A549 (cell line): Measurements from ENCODE around the gene BRCA2. TPM values are rescaled to one million over a fixed set of nuclear protein-coding genes. Genes with fewer than 3 reads are reported as not detected.
A peak's percentile ranks its signal among the peaks of the same experiment; 100 is the strongest.

Experiments used
- ATAC-seq, 2 experiments: fragments of 200-7000 bp in 1 of 2; fragments of >200 bp in 1 of 2; cut with Nextera tagmentation in 1 of 2; cut with Tn5 transposase in 1 of 2; 3 replicates each; pipeline versions ENCODE4 v1.8.0 to v1.9.1; 2018 to 2020; ENCODE audit warnings: mild to moderate bottlenecking in 1 of 2, moderate library complexity in 1 of 2
- CTCF ChIA-PET: fragments of 300-600 bp; sonication (Branson Sonifier 250); formaldehyde crosslinking; extraction: SDS; loops from one replicate; lab custom pipeline; 2021; ENCODE audit warnings: antibody characterized with exemption, inconsistent platforms; lab: Yijun Ruan, JAX
- POLR2A ChIA-PET: fragments of 350-600 bp; formaldehyde crosslinking; extraction: SDS; loops from one replicate; lab custom pipeline; 2021; ENCODE audit warnings: antibody characterized with exemption, inconsistent platforms; lab: Yijun Ruan, JAX
- DNase-seq, 2 experiments: peaks; one replicate each; pipeline versions ENCODE4 v3.0.0 to v3.0.0-alpha.2; 2011 to 2016; ENCODE audit warnings: low read depth in 1 of 2, low spot score in 1 of 2
- FAIRE-seq: peaks from 2 replicates; lab custom pipeline; 2011; peaks lifted over from hg19 to GRCh38; lab: Jason Lieb, UNC
- H3K27ac ChIP-seq, 2 experiments: fragments of >200 bp; sonication (Bioruptor Twin); formaldehyde crosslinking; 3 replicates each; pipeline ENCODE4 v1.5.1; 2016 to 2017
- H3K4me1 ChIP-seq: fragments of >200 bp; sonication (Bioruptor Twin); formaldehyde crosslinking; 3 replicates; pipeline ENCODE4 v1.6.1; 2016
- H3K4me2 ChIP-seq: fragments of >200 bp; sonication (Bioruptor Twin); formaldehyde crosslinking; 3 replicates; pipeline ENCODE4 v1.6.1; 2016
- H3K4me3 ChIP-seq: fragments of >200 bp; sonication (Bioruptor Twin); formaldehyde crosslinking; 3 replicates; pipeline ENCODE4 v1.5.1; 2016
- H3K9me3 ChIP-seq: fragments of >200 bp; sonication (Bioruptor Twin); formaldehyde crosslinking; 3 replicates; pipeline ENCODE4 v1.6.1; 2016
- BCL3 ChIP-seq: fragments of >200 bp; sonication (Bioruptor Twin); formaldehyde crosslinking; IDR thresholded peaks from 3 replicates; pipeline ENCODE4 v1.6.1; 2016
- CHD4 ChIP-seq: fragments of 200-600 bp; sonication (generic); IDR thresholded peaks from 2 replicates; pipeline ENCODE4 v1.6.1; 2016; ENCODE audit warnings: antibody characterized with exemption, mild to moderate bottlenecking, borderline replicate concordance
- CTCF ChIP-seq: fragments of >200 bp; sonication (Bioruptor Twin); formaldehyde crosslinking; IDR thresholded peaks from 3 replicates; pipeline ENCODE4 v1.5.1; 2016
- E2F6 ChIP-seq: IDR thresholded peaks from 2 replicates; pipeline ENCODE4 v1.6.1; 2012; ENCODE audit warnings: low read depth, borderline replicate concordance
- EHF ChIP-seq: fragments of 250-450 bp; sonication (Bioruptor Pico); IDR thresholded peaks from 2 replicates; pipeline ENCODE4 v1.5.0; 2020; ENCODE audit warnings: mild to moderate bottlenecking
- EHMT2 ChIP-seq: fragments of 200-600 bp; sonication (generic); IDR thresholded peaks from 2 replicates; pipeline ENCODE4 v1.6.1; 2016; ENCODE audit warnings: antibody characterized with exemption, low read depth, mild to moderate bottlenecking, moderate library complexity
- EP300 ChIP-seq, 2 experiments: fragments of >200 bp; sonication (Bioruptor Twin); formaldehyde crosslinking; IDR thresholded peaks; 2 replicates in 1 of 2; 3 replicates in 1 of 2; pipeline ENCODE4 v1.6.1; 2016 to 2017
- FOSL2 ChIP-seq, 2 experiments: fragments of 450-650 bp in 1 of 2; fragments of >200 bp in 1 of 2; sonication (Bioruptor Twin) in 1 of 2; formaldehyde crosslinking; IDR thresholded peaks; 2 replicates each; pipeline versions ENCODE4 v1.5.0 to v1.6.1; 2016 to 2020; ENCODE audit warnings: mild to moderate bottlenecking in 1 of 2, moderate library complexity in 1 of 2
- GATA3 ChIP-seq: IDR thresholded peaks from 2 replicates; pipeline ENCODE4 v1.6.1; 2012; ENCODE audit warnings: borderline replicate concordance
- HDAC2 ChIP-seq: fragments of 200-600 bp; sonication (generic); IDR thresholded peaks from 2 replicates; pipeline ENCODE4 v1.6.1; 2016
- HMGXB4 ChIP-seq: fragments of 250-450 bp; sonication (Bioruptor Pico); IDR thresholded peaks from 2 replicates; pipeline ENCODE4 v1.5.0; 2021; ENCODE audit warnings: mild to moderate bottlenecking, moderate library complexity, borderline replicate concordance
- HOXA7 ChIP-seq: fragments of 250-450 bp; sonication (Bioruptor Pico); IDR thresholded peaks from 2 replicates; pipeline ENCODE4 v1.5.0; 2020; ENCODE audit warnings: mild to moderate bottlenecking, moderate library complexity
- HOXB13 ChIP-seq: fragments of 250-450 bp; sonication (Bioruptor Pico); IDR thresholded peaks from 2 replicates; pipeline ENCODE4 v1.5.0; 2020; ENCODE audit warnings: low read depth, mild to moderate bottlenecking, moderate library complexity
- JUN ChIP-seq, 2 experiments: fragments of >200 bp; sonication (Bioruptor Twin); formaldehyde crosslinking; IDR thresholded peaks; 2 replicates in 1 of 2; 3 replicates in 1 of 2; pipeline ENCODE4 v1.6.1; 2016 to 2017
- JUNB ChIP-seq: fragments of >200 bp; sonication (Bioruptor Twin); formaldehyde crosslinking; IDR thresholded peaks from 2 replicates; pipeline ENCODE4 v1.6.1; 2016
- KDM1A ChIP-seq: fragments of 200-600 bp; sonication (generic); IDR thresholded peaks from 2 replicates; pipeline ENCODE4 v1.6.1; 2016; ENCODE audit warnings: low read depth, mild to moderate bottlenecking
- KDM5A ChIP-seq: fragments of 200-600 bp; sonication (generic); IDR thresholded peaks from 2 replicates; pipeline ENCODE4 v1.6.1; 2016; ENCODE audit warnings: antibody characterized with exemption, mild to moderate bottlenecking
- MAFK ChIP-seq: fragments of 450-650 bp; IDR thresholded peaks from 2 replicates; pipeline ENCODE4 v1.6.1; 2014; ENCODE audit not compliant: partially characterized antibody
- MYC ChIP-seq: IDR thresholded peaks from 2 replicates; pipeline ENCODE4 v1.6.1; 2012; ENCODE audit warnings: mild to moderate bottlenecking, inconsistent platforms, low read length, improper control_type of control experiment, borderline replicate concordance
- NFE2L2 ChIP-seq: fragments of 150-350 bp; conservative IDR thresholded peaks from 2 replicates; pipeline ENCODE4 v1.6.1; 2014; ENCODE audit warnings: low read length
- PHF8 ChIP-seq: fragments of 200-600 bp; sonication (generic); IDR thresholded peaks from 2 replicates; pipeline ENCODE4 v1.6.1; 2016; ENCODE audit warnings: low read depth, mild to moderate bottlenecking, antibody characterized with exemption, moderate library complexity, borderline replicate concordance
- POLR2AphosphoS2 ChIP-seq: conservative IDR thresholded peaks from 2 replicates; pipeline ENCODE4 v1.6.1; 2012; ENCODE audit warnings: low read length, improper control_type of control experiment, inconsistent platforms
- RAD21 ChIP-seq, 2 experiments: fragments of >200 bp in 1 of 2; sonication (Bioruptor Twin) in 1 of 2; formaldehyde crosslinking in 1 of 2; IDR thresholded peaks in 1 of 2; conservative IDR thresholded peaks in 1 of 2; 2 replicates in 1 of 2; 3 replicates in 1 of 2; pipeline ENCODE4 v1.6.1; 2012 to 2018; ENCODE audit warnings: inconsistent platforms in 1 of 2
- RCOR1 ChIP-seq: fragments of 150-350 bp; IDR thresholded peaks from 2 replicates; pipeline ENCODE4 v1.6.1; 2014; ENCODE audit warnings: antibody characterized with exemption, low read length, low read depth
- REST ChIP-seq: fragments of 200-600 bp; sonication (generic); IDR thresholded peaks from 2 replicates; pipeline ENCODE4 v1.6.1; 2016; ENCODE audit warnings: antibody characterized with exemption, mild to moderate bottlenecking, moderate library complexity
- RNF2 ChIP-seq: fragments of 200-600 bp; sonication (generic); IDR thresholded peaks from 2 replicates; pipeline ENCODE4 v1.6.1; 2016; ENCODE audit warnings: low read depth, mild to moderate bottlenecking, antibody characterized with exemption, moderate library complexity, borderline replicate concordance
- SMC3 ChIP-seq: fragments of >200 bp; sonication (Bioruptor Twin); formaldehyde crosslinking; IDR thresholded peaks from 3 replicates; pipeline ENCODE4 v1.6.1; 2018; ENCODE audit warnings: inconsistent platforms
- TFCP2L1 ChIP-seq: fragments of 250-450 bp; sonication (Bioruptor Pico); IDR thresholded peaks from 2 replicates; pipeline ENCODE4 v1.5.0; 2021; ENCODE audit warnings: mild to moderate bottlenecking
- TP53 ChIP-seq: fragments of 250-450 bp; sonication (Bioruptor Pico); IDR thresholded peaks from 2 replicates; pipeline ENCODE4 v1.5.0; 2021; ENCODE audit warnings: mild to moderate bottlenecking, moderate library complexity
- ZFP36 ChIP-seq: fragments of 450-650 bp; IDR thresholded peaks from 2 replicates; pipeline ENCODE4 v1.6.1; 2014; ENCODE audit warnings: borderline replicate concordance; ENCODE audit not compliant: partially characterized antibody
- WGBS: methylation state at CpG from one replicate; pipeline ENCODE4 v1.1.6; 2017; ENCODE audit errors: missing lambda C conversion rate; 5-methylcytosine and 5-hydroxymethylcytosine counted together
- polyA plus RNA-seq, 4 experiments: library from polyadenylated mRNA; depleted of rRNA in 3 of 4; stranded (reverse); fragments of >200 nt; fragmentation: RNase III in 1 of 4; extraction: RNeasy Plus Mini Kit Qiagen cat#74134 plus additional on column Dnase treatment in 1 of 4; gene quantifications; 2 replicates in 3 of 4; 3 replicates in 1 of 4; pipeline ENCODE4 v1.2.3, GENCODE V29; 2011 to 2017
- TF ChIP-seq, protein P1 (sequence below): fragments of 250-450 bp; sonication (Bioruptor Pico); IDR thresholded peaks from 2 replicates; pipeline ENCODE4 v1.5.0; 2020; ENCODE audit warnings: low read depth, mild to moderate bottlenecking, moderate library complexity

The BRCA2 gene
- polyA plus RNA-seq, 2 of the 4 experiments (the other 2 are of a cell fraction), result 2.6 to 4.6 TPM

DNA sequence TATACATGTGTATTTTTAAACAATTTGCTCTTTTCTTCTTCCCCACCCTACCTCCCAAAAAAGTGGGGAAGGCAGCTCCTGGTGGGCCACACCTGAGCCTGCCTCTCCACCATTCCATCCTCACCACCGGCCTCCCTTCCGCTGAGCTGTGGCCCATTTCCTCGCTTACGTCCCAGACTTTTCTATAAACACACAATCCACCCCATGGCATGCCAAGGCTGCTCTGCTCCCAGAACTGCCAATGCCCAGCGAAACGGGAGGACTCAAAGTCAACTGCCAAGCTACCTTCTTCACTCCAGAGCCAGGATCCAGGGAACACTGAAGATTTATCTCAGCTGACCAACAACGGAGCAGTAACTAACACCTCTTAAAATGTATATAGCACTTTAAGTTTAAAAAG is 109.8 kb downstream of the BRCA2 start:
- no peak for FAIRE-seq
- POLR2A ChIA-PET, result no interaction called here

GRCh38 chr13:32426191-32426989 is 111.1 kb downstream of the BRCA2 start:
- no peak for FAIRE-seq
- POLR2A ChIA-PET, result no interaction called here
- DNase-seq, result no peak

More for the DNA sequence above, 109.8 kb downstream of the BRCA2 start:
- no peaks in the 10 kb centered on the region for H3K9me3 ChIP-seq
- no peak overlapping the region for H3K4me3 ChIP-seq
- H3K4me2 ChIP-seq, result no peak overlapping the region
- DNase-seq (no peak), ATAC-seq (no peak)
- CTCF ChIA-PET, result no interaction called here
- H3K27ac ChIP-seq, result no peak overlapping the region
- 92% methylated on average over 7 of the region's 7 CpGs for WGBS
- no peaks in the 10 kb centered on the region for H3K4me1 ChIP-seq
- TF ChIP-seq RAD21 (conservative IDR thresholded peaks at IDR 0.05 in 1 of 2, IDR thresholded peaks at IDR 0.05 in 1 of 2) (no peak), RCOR1 (no peak), GATA3 (no peak), HMGXB4 (CRISPR knock-in tag) (no peak), HOXB13 (CRISPR knock-in tag) (no peak), HOXA7 (CRISPR knock-in tag) (no peak), POLR2AphosphoS2 (no peak), PHF8 (no peak), RNF2 (no peak), EP300 (IDR thresholded peaks at IDR 0.05) (no peak), KDM5A (no peak), MAFK (no peak), HDAC2 (no peak), FOSL2 (IDR thresholded peaks at IDR 0.05) (no peak), FOSL2 (CRISPR knock-in tag; IDR thresholded peaks at IDR 0.05) (no peak), JUNB (no peak)

More at GRCh38 chr13:32426191-32426989, 111.1 kb downstream of the BRCA2 start:
- CTCF ChIA-PET, result no interaction called here
- TF ChIP-seq NFE2L2, result no peak
- no peak for TF ChIP-seq SMC3
- TF ChIP-seq E2F6, result no peak
- TF ChIP-seq TP53 (CRISPR knock-in tag), result no peak
- TF ChIP-seq TFCP2L1 (CRISPR knock-in tag), result no peak
- TF ChIP-seq CHD4, result no peak
- no peak for TF ChIP-seq JUN (IDR thresholded peaks at IDR 0.05)
- TF ChIP-seq CTCF, result no peak
- no peak for TF ChIP-seq REST
- no peak for TF ChIP-seq POLR2AphosphoS2
- no peak for TF ChIP-seq KDM1A
- no peak for TF ChIP-seq MYC
- TF ChIP-seq ZFP36, result no peak
- no peak for TF ChIP-seq EHF (CRISPR knock-in tag)
- no peak for TF ChIP-seq EHMT2
- TF ChIP-seq, protein P1, sequence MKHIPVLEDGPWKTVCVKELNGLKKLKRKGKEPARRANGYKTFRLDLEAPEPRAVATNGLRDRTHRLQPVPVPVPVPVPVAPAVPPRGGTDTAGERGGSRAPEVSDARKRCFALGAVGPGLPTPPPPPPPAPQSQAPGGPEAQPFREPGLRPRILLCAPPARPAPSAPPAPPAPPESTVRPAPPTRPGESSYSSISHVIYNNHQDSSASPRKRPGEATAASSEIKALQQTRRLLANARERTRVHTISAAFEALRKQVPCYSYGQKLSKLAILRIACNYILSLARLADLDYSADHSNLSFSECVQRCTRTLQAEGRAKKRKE (CRISPR knock-in tag), result no peak
- no peak for TF ChIP-seq BCL3
- no peak for TF ChIP-seq JUNB
- peak overlapping the region; percentile 85; the same call in 2 of the 3 replicates for H3K4me2 ChIP-seq
- no peaks in the 10 kb centered on the region for H3K4me1 ChIP-seq
- 90% methylated on average over 19 of the region's 19 CpGs for WGBS
- H3K4me3 ChIP-seq, result no peak overlapping the region
- no peak for ATAC-seq
- no peaks in the 10 kb centered on the region for H3K9me3 ChIP-seq
- no peak overlapping the region for H3K27ac ChIP-seq
